ENCODE results near the gene ANXA4.

Gene ANXA4

GRCh38 chr2:69741575-69742321, at the start of gene ANXA4:
Gene ANXA4 (plus strand): TSS chr2:69742134. CDS start chr2:69781566, 39,432 bp downstream.
- H3K4me3 ChIP-seq (ENCODE audit: low read length in 2 of 2), result peak within 1 kb of the TSS; percentile 76 to 94
- no peaks in the 10 kb centered on the region for H3K27me3 ChIP-seq (ENCODE audit: control insufficient read depth in 2 of 2, insufficient read depth in 2 of 2, low read length in 2 of 2)
- H3K9ac ChIP-seq (ENCODE audit: low read depth in 1 of 2, low read length in 2 of 2), result peak within 1 kb of the TSS; percentile 66 to 93
- H3K27ac ChIP-seq (ENCODE audit: low read depth in 2 of 2, low read length in 2 of 2), result peak within 1 kb of the TSS; percentile 95 to 96
- H3K36me3 ChIP-seq (ENCODE audit: control insufficient read depth in 2 of 2, insufficient read depth in 2 of 2, low read length in 2 of 2), result no peaks in the 10 kb centered on the region
- peaks cover 15 to 21% of the 10 kb centered on the region in 2 donors for H3K4me1 ChIP-seq (ENCODE audit: control insufficient read depth in 2 of 2, insufficient read depth in 2 of 2, low read length in 2 of 2)
- no peaks in the 10 kb centered on the region for H3K9me3 ChIP-seq (ENCODE audit: control insufficient read depth in 2 of 2, low read length in 2 of 2)

- no peaks in the 10 kb centered on the region for H3K4me1 ChIP-seq (ENCODE audit: control insufficient read depth in 2 of 2, insufficient read depth in 2 of 2, low read length in 2 of 2)
- no peak overlapping the region for H3K27ac ChIP-seq (ENCODE audit: low read depth in 2 of 2, low read length in 2 of 2)
- no peak overlapping the region for H3K9ac ChIP-seq (ENCODE audit: low read depth in 1 of 2, low read length in 2 of 2)
- no peaks in the 10 kb centered on the region for H3K9me3 ChIP-seq (ENCODE audit: control insufficient read depth in 2 of 2, low read length in 2 of 2)
- no peaks in the 10 kb centered on the region for H3K27me3 ChIP-seq (ENCODE audit: control insufficient read depth in 2 of 2, insufficient read depth in 2 of 2, low read length in 2 of 2)
- H3K4me3 ChIP-seq (ENCODE audit: low read length in 2 of 2), result no peak overlapping the region
- no peaks in the 10 kb centered on the region for H3K36me3 ChIP-seq (ENCODE audit: control insufficient read depth in 2 of 2, insufficient read depth in 2 of 2, low read length in 2 of 2)
These were observed 49.5 kb upstream of the ANXA4 start for GRCh38 chr2:69692424-69692823.

GRCh38 chr2:69693059-69693774, 48.7 kb upstream of the ANXA4 start:
- Histone ChIP-seq H3K4me1 (ENCODE audit: control insufficient read depth in 2 of 2, insufficient read depth in 2 of 2, low read length in 2 of 2) (no peaks in the 10 kb centered on the region), H3K27ac (ENCODE audit: low read depth in 2 of 2, low read length in 2 of 2) (no peak overlapping the region)

GRCh38 chr2:69693775-69694450, 48.0 kb upstream of the ANXA4 start:
- no peaks in the 10 kb centered on the region for H3K27me3 ChIP-seq (ENCODE audit: control insufficient read depth in 2 of 2, insufficient read depth in 2 of 2, low read length in 2 of 2)
- H3K27ac ChIP-seq (ENCODE audit: low read depth in 2 of 2, low read length in 2 of 2), result peak overlapping the region in 1 of 2 donors; percentile 0
- no peak overlapping the region for H3K4me3 ChIP-seq (ENCODE audit: low read length in 2 of 2)
- no peak overlapping the region for H3K9ac ChIP-seq (ENCODE audit: low read depth in 1 of 2, low read length in 2 of 2)
- H3K9me3 ChIP-seq (ENCODE audit: control insufficient read depth in 2 of 2, low read length in 2 of 2), result no peaks in the 10 kb centered on the region
- H3K36me3 ChIP-seq (ENCODE audit: control insufficient read depth in 2 of 2, insufficient read depth in 2 of 2, low read length in 2 of 2), result no peaks in the 10 kb centered on the region
- H3K4me1 ChIP-seq (ENCODE audit: control insufficient read depth in 2 of 2, insufficient read depth in 2 of 2, low read length in 2 of 2), result no peaks in the 10 kb centered on the region

More at GRCh38 chr2:69693059-69693774, 48.7 kb upstream of the ANXA4 start:
- Histone ChIP-seq H3K36me3 (ENCODE audit: control insufficient read depth in 2 of 2, insufficient read depth in 2 of 2, low read length in 2 of 2) (no peaks in the 10 kb centered on the region), H3K9ac (ENCODE audit: low read depth in 1 of 2, low read length in 2 of 2) (no peak overlapping the region), H3K27me3 (ENCODE audit: control insufficient read depth in 2 of 2, insufficient read depth in 2 of 2, low read length in 2 of 2) (no peaks in the 10 kb centered on the region), H3K4me3 (ENCODE audit: low read length in 2 of 2) (no peak overlapping the region), H3K9me3 (ENCODE audit: control insufficient read depth in 2 of 2, low read length in 2 of 2) (no peaks in the 10 kb centered on the region)

- H3K9me3 ChIP-seq (ENCODE audit: control insufficient read depth in 2 of 2, low read length in 2 of 2), result no peaks in the 10 kb centered on the region
- H3K36me3 ChIP-seq (ENCODE audit: control insufficient read depth in 2 of 2, insufficient read depth in 2 of 2, low read length in 2 of 2), result no peaks in the 10 kb centered on the region
- no peak overlapping the region for H3K9ac ChIP-seq (ENCODE audit: low read depth in 1 of 2, low read length in 2 of 2)
- H3K4me3 ChIP-seq (ENCODE audit: low read length in 2 of 2), result no peak overlapping the region
- no peak overlapping the region for H3K27ac ChIP-seq (ENCODE audit: low read depth in 2 of 2, low read length in 2 of 2)
- no peaks in the 10 kb centered on the region for H3K27me3 ChIP-seq (ENCODE audit: control insufficient read depth in 2 of 2, insufficient read depth in 2 of 2, low read length in 2 of 2)
- H3K4me1 ChIP-seq (ENCODE audit: control insufficient read depth in 2 of 2, insufficient read depth in 2 of 2, low read length in 2 of 2), result no peaks in the 10 kb centered on the region
These were observed 46.8 kb upstream of the ANXA4 start for GRCh38 chr2:69694894-69695849.

GRCh38 chr2:69695850-69696216, 46.1 kb upstream of the ANXA4 start:
- H3K4me3 ChIP-seq (ENCODE audit: low read length in 2 of 2), result no peak overlapping the region
- no peak overlapping the region for H3K27ac ChIP-seq (ENCODE audit: low read depth in 2 of 2, low read length in 2 of 2)
- no peaks in the 10 kb centered on the region for H3K27me3 ChIP-seq (ENCODE audit: control insufficient read depth in 2 of 2, insufficient read depth in 2 of 2, low read length in 2 of 2)
- H3K4me1 ChIP-seq (ENCODE audit: control insufficient read depth in 2 of 2, insufficient read depth in 2 of 2, low read length in 2 of 2), result no peaks in the 10 kb centered on the region
- no peaks in the 10 kb centered on the region for H3K9me3 ChIP-seq (ENCODE audit: control insufficient read depth in 2 of 2, low read length in 2 of 2)
- H3K36me3 ChIP-seq (ENCODE audit: control insufficient read depth in 2 of 2, insufficient read depth in 2 of 2, low read length in 2 of 2), result no peaks in the 10 kb centered on the region
- no peak overlapping the region for H3K9ac ChIP-seq (ENCODE audit: low read depth in 1 of 2, low read length in 2 of 2)

- Histone ChIP-seq H3K4me3 (ENCODE audit: low read length in 2 of 2) (no peak overlapping the region), H3K9me3 (ENCODE audit: control insufficient read depth in 2 of 2, low read length in 2 of 2) (no peaks in the 10 kb centered on the region), H3K9ac (ENCODE audit: low read depth in 1 of 2, low read length in 2 of 2) (no peak overlapping the region), H3K27me3 (ENCODE audit: control insufficient read depth in 2 of 2, insufficient read depth in 2 of 2, low read length in 2 of 2) (no peaks in the 10 kb centered on the region), H3K36me3 (ENCODE audit: control insufficient read depth in 2 of 2, insufficient read depth in 2 of 2, low read length in 2 of 2) (no peaks in the 10 kb centered on the region), H3K4me1 (ENCODE audit: control insufficient read depth in 2 of 2, insufficient read depth in 2 of 2, low read length in 2 of 2) (no peaks in the 10 kb centered on the region), H3K27ac (ENCODE audit: low read depth in 2 of 2, low read length in 2 of 2) (no peak overlapping the region)
These were observed 41.6 kb upstream of the ANXA4 start for GRCh38 chr2:69700381-69700780.

- Histone ChIP-seq H3K27me3 (ENCODE audit: control insufficient read depth in 2 of 2, insufficient read depth in 2 of 2, low read length in 2 of 2) (no peaks in the 10 kb centered on the region), H3K4me1 (ENCODE audit: control insufficient read depth in 2 of 2, insufficient read depth in 2 of 2, low read length in 2 of 2) (no peaks in the 10 kb centered on the region), H3K27ac (ENCODE audit: low read depth in 2 of 2, low read length in 2 of 2) (no peak overlapping the region), H3K4me3 (ENCODE audit: low read length in 2 of 2) (no peak overlapping the region), H3K36me3 (ENCODE audit: control insufficient read depth in 2 of 2, insufficient read depth in 2 of 2, low read length in 2 of 2) (no peaks in the 10 kb centered on the region), H3K9me3 (ENCODE audit: control insufficient read depth in 2 of 2, low read length in 2 of 2) (no peaks in the 10 kb centered on the region), H3K9ac (ENCODE audit: low read depth in 1 of 2, low read length in 2 of 2) (no peak overlapping the region)
These were observed 40.6 kb upstream of the ANXA4 start for GRCh38 chr2:69701100-69701945.

- Histone ChIP-seq H3K27me3 (ENCODE audit: control insufficient read depth in 2 of 2, insufficient read depth in 2 of 2, low read length in 2 of 2) (no peaks in the 10 kb centered on the region), H3K36me3 (ENCODE audit: control insufficient read depth in 2 of 2, insufficient read depth in 2 of 2, low read length in 2 of 2) (no peaks in the 10 kb centered on the region), H3K9me3 (ENCODE audit: control insufficient read depth in 2 of 2, low read length in 2 of 2) (no peaks in the 10 kb centered on the region), H3K9ac (ENCODE audit: low read depth in 1 of 2, low read length in 2 of 2) (no peak overlapping the region), H3K4me3 (ENCODE audit: low read length in 2 of 2) (no peak overlapping the region), H3K27ac (ENCODE audit: low read depth in 2 of 2, low read length in 2 of 2) (no peak overlapping the region), H3K4me1 (ENCODE audit: control insufficient read depth in 2 of 2, insufficient read depth in 2 of 2, low read length in 2 of 2) (no peaks in the 10 kb centered on the region)
These were observed 38.7 kb upstream of the ANXA4 start for GRCh38 chr2:69703189-69703588.

Data from mucosa of rectum (tissue), 2 donors.